ENCODE results near the gene NEUROG1. TPM values are rescaled to one million over a fixed set of nuclear protein-coding genes. Genes with fewer than 3 reads are reported as not detected.

Gene NEUROG1
- polyA plus RNA-seq, 3 donors, result not detected

DNA sequence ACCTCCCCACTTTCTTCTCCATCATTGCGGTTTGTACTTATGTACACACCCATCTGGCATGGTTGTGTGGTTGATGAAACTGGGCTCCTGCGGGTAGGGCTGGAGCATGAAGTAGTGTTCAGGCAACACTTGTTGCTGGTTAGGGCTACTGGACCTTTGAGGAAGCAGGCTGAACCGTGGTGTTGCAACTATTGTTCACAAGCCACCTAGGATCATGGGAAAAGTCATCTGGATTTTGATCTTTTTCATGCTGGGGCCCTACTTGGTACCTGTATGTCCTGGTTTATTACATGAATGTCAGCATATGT lies 43.5 kb downstream of the NEUROG1 start:
- TF ChIP-seq, protein P1, sequence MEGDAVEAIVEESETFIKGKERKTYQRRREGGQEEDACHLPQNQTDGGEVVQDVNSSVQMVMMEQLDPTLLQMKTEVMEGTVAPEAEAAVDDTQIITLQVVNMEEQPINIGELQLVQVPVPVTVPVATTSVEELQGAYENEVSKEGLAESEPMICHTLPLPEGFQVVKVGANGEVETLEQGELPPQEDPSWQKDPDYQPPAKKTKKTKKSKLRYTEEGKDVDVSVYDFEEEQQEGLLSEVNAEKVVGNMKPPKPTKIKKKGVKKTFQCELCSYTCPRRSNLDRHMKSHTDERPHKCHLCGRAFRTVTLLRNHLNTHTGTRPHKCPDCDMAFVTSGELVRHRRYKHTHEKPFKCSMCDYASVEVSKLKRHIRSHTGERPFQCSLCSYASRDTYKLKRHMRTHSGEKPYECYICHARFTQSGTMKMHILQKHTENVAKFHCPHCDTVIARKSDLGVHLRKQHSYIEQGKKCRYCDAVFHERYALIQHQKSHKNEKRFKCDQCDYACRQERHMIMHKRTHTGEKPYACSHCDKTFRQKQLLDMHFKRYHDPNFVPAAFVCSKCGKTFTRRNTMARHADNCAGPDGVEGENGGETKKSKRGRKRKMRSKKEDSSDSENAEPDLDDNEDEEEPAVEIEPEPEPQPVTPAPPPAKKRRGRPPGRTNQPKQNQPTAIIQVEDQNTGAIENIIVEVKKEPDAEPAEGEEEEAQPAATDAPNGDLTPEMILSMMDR (IDR thresholded peaks at IDR 0.05), result no peak
- H3K27ac Mint-ChIP-seq, result peak overlapping the region in 2 of 7 donors; percentile 3 to 6
- H2AFZ ChIP-seq (ENCODE audit: insufficient read depth, low read depth, low read length, poor library complexity, severe bottlenecking), result no peak overlapping the region
- 65% methylated on average over 2 of the region's 3 CpGs for WGBS (ENCODE audit: insufficient coverage)
- no peaks in the 10 kb centered on the region for H4K20me1 ChIP-seq (ENCODE audit: insufficient read depth, low read length)
- peak overlapping the region in 1 of 2 donors; percentile 79 for H3K4me3 Mint-ChIP-seq
- H3K9ac ChIP-seq (ENCODE audit: insufficient read depth, low read length, poor library complexity, severe bottlenecking), result no peak overlapping the region
- peaks cover 62 to 69% (median 67%) of the 10 kb centered on the region in 3 donors for H3K27me3 Mint-ChIP-seq (ENCODE audit: low read depth in 3 of 3)
- peaks cover 0 to 23% of the 10 kb centered on the region in 2 donors for H3K9me3 ChIP-seq (replicated peaks in 1 of 2; ENCODE audit: control insufficient read depth in 1 of 2, insufficient read depth in 1 of 2, low read length in 2 of 2)
- H3K9me3 Mint-ChIP-seq, result peaks cover 0 to 29% (median 11%) of the 10 kb centered on the region in 7 donors
- H3K27ac ChIP-seq (ENCODE audit: low read depth in 1 of 2, low read length in 2 of 2), result no peak overlapping the region
- H3K4me1 Mint-ChIP-seq, result peaks cover 52% of the 10 kb centered on the region
- peak in 1 of 3 donors; percentile 7 for DNase-seq
- intact Hi-C loops (cut with micrococcal nuclease), result no loop called here
- no peak overlapping the region for H3K4me2 ChIP-seq (replicated peaks; ENCODE audit: extremely low read depth, low read length, poor library complexity, severe bottlenecking)
- no peaks in the 10 kb centered on the region for H3K79me2 ChIP-seq (ENCODE audit: insufficient read depth, low read length)
- H3K4me1 ChIP-seq (ENCODE audit: control insufficient read depth in 1 of 2, insufficient read depth in 2 of 2, low read length in 2 of 2), result peaks cover 44 to 55% of the 10 kb centered on the region in 2 donors
- H3K4me3 ChIP-seq (replicated peaks in 1 of 3; ENCODE audit: low read depth in 2 of 3, low read length in 3 of 3), result no peak overlapping the region
- no peaks in the 10 kb centered on the region for H3K36me3 ChIP-seq (replicated peaks in 1 of 2; ENCODE audit: control insufficient read depth in 1 of 2, insufficient read depth in 2 of 2, low read length in 2 of 2)
- H3K27me3 ChIP-seq (ENCODE audit: control insufficient read depth in 2 of 2, insufficient read depth in 2 of 2, low read length in 2 of 2), result peaks cover 61 to 69% of the 10 kb centered on the region in 2 donors
- H3K36me3 Mint-ChIP-seq, result peaks cover 2 to 3% of the 10 kb centered on the region in 2 donors

DNA sequence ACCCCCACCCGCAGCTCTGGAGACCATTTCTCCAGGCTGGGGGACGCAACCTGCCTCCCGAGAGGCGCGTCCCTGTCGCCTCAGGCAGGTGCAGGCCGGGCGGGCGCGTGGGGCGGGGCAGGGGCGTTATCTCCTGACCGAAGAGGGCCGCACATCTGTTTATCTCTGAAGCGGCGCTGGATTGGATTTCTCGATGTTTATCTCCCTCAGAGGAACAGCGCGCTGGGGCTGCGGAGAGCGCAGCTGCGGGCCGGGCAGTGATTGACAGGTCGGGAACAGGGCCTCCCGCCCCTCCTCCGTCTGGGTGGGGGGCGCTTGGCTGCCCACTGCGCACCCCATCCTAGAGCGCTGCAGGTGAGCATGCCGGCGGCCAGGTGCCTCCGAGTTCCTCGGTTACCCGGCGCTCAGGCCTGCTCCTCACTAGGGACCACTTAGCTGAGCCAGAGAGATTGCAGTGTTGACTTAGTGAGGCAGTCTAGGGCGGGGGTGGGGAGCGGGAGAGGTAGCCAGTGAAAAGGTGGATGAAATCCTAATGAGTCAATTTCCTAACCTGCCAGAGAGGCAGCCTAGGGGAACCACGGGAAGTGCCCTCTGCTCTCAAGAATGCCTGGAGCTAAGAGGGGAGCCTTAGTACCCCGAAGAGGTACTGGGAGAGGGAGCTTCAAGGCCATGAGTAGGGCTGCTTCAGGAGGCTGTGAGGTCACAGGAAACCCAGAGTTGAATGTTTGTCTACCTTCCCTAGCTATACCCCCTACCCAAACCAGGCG lies 44.0 kb downstream of the NEUROG1 start:
- Histone ChIP-seq H3K4me3 (replicated peaks in 1 of 3; ENCODE audit: low read depth in 2 of 3, low read length in 3 of 3) (no peak overlapping the region), H3K9me3 (replicated peaks in 1 of 2; ENCODE audit: control insufficient read depth in 1 of 2, insufficient read depth in 1 of 2, low read length in 2 of 2) (peaks cover 0 to 27% of the 10 kb centered on the region in 2 donors), H4K20me1 (ENCODE audit: insufficient read depth, low read length) (no peaks in the 10 kb centered on the region), H3K36me3 (replicated peaks in 1 of 2; ENCODE audit: control insufficient read depth in 1 of 2, insufficient read depth in 2 of 2, low read length in 2 of 2) (no peaks in the 10 kb centered on the region), H2AFZ (ENCODE audit: insufficient read depth, low read depth, low read length, poor library complexity, severe bottlenecking) (no peak overlapping the region), H3K79me2 (ENCODE audit: insufficient read depth, low read length) (no peaks in the 10 kb centered on the region), H3K9ac (ENCODE audit: insufficient read depth, low read length, poor library complexity, severe bottlenecking) (no peak overlapping the region), H3K27me3 (ENCODE audit: control insufficient read depth in 2 of 2, insufficient read depth in 2 of 2, low read length in 2 of 2) (peaks cover 63 to 71% of the 10 kb centered on the region in 2 donors), H3K4me1 (ENCODE audit: control insufficient read depth in 1 of 2, insufficient read depth in 2 of 2, low read length in 2 of 2) (peaks cover 44 to 55% of the 10 kb centered on the region in 2 donors), H3K27ac (ENCODE audit: low read depth in 1 of 2, low read length in 2 of 2) (no peak overlapping the region), H3K4me2 (replicated peaks; ENCODE audit: extremely low read depth, low read length, poor library complexity, severe bottlenecking) (peak overlapping the region; percentile 1)
- intact Hi-C loops (cut with micrococcal nuclease), result no loop called here
- Mint-ChIP-seq H3K27me3 (ENCODE audit: low read depth in 3 of 3) (peaks cover 63 to 71% (median 70%) of the 10 kb centered on the region in 3 donors), H3K27ac (no peak overlapping the region), H3K9me3 (peaks cover 0 to 29% (median 11%) of the 10 kb centered on the region in 7 donors), H3K36me3 (peaks cover 2 to 3% of the 10 kb centered on the region in 2 donors), H3K4me1 (peaks cover 52% of the 10 kb centered on the region), H3K4me3 (peak overlapping the region in 1 of 2 donors; percentile 95)
- no peak for DNase-seq
- TF ChIP-seq, protein P1 (IDR thresholded peaks at IDR 0.05), result no peak
- WGBS (ENCODE audit: insufficient coverage), result 7% methylated on average over 28 of the region's 40 CpGs
